Parathyroid adenoma (tissue), 2 donors: ENCODE results near the gene NODAL.
A peak's percentile ranks its signal among the peaks of the same experiment; 100 is the strongest.
"Not testable (repeated sequence)": the region's sequence is repeated elsewhere in the genome, so short reads cannot be mapped to it uniquely, and the experiment has no call there.

Experiments used
- H2AFZ ChIP-seq: fragments of 300-600 bp; sonication (generic); one replicate; pipeline ENCODE4 v1.7.0; 2017; ENCODE audit warnings: antibody characterized with exemption, mild to moderate bottlenecking
- H3K27ac ChIP-seq: fragments of 300-600 bp; sonication (generic); one replicate; pipeline ENCODE4 v1.7.0; 2017
- H3K27me3 ChIP-seq: fragments of 300-600 bp; sonication (generic); one replicate; pipeline ENCODE4 v1.7.0; 2017; ENCODE audit warnings: low read length; ENCODE audit not compliant: control insufficient read depth, insufficient read depth
- H3K36me3 ChIP-seq: fragments of 300-600 bp; sonication (generic); one replicate; pipeline ENCODE4 v1.7.0; 2017; ENCODE audit warnings: low read length; ENCODE audit not compliant: control insufficient read depth, insufficient read depth
- H3K4me1 ChIP-seq: fragments of 300-600 bp; sonication (generic); one replicate; pipeline ENCODE4 v1.7.0; 2017; ENCODE audit warnings: control low read depth
- H3K4me2 ChIP-seq: fragments of 300-600 bp; sonication (generic); one replicate; pipeline ENCODE4 v1.7.0; 2017; ENCODE audit warnings: low read length
- H3K4me3 ChIP-seq: fragments of 300-600 bp; sonication (generic); one replicate; pipeline ENCODE4 v1.7.0; 2017; ENCODE audit warnings: low read depth, low read length
- H3K79me2 ChIP-seq: fragments of 300-600 bp; sonication (generic); one replicate; pipeline ENCODE4 v1.7.0; 2017; ENCODE audit warnings: control low read depth
- H3K9ac ChIP-seq: fragments of 300-600 bp; sonication (generic); one replicate; pipeline ENCODE4 v1.7.0; 2017; ENCODE audit warnings: mild to moderate bottlenecking
- H3K9me3 ChIP-seq: fragments of 300-600 bp; sonication (generic); one replicate; pipeline ENCODE4 v1.7.0; 2017; ENCODE audit warnings: low read length; ENCODE audit not compliant: control insufficient read depth
- TF ChIP-seq, protein P1 (sequence below): fragments of 300-600 bp; sonication (generic); IDR thresholded peaks from one replicate; pipeline ENCODE4 v1.7.0; 2017; ENCODE audit warnings: antibody characterized with exemption, mild to moderate bottlenecking
- donor health status: primary hyperparathyroidism.

The NODAL gene

DNA sequence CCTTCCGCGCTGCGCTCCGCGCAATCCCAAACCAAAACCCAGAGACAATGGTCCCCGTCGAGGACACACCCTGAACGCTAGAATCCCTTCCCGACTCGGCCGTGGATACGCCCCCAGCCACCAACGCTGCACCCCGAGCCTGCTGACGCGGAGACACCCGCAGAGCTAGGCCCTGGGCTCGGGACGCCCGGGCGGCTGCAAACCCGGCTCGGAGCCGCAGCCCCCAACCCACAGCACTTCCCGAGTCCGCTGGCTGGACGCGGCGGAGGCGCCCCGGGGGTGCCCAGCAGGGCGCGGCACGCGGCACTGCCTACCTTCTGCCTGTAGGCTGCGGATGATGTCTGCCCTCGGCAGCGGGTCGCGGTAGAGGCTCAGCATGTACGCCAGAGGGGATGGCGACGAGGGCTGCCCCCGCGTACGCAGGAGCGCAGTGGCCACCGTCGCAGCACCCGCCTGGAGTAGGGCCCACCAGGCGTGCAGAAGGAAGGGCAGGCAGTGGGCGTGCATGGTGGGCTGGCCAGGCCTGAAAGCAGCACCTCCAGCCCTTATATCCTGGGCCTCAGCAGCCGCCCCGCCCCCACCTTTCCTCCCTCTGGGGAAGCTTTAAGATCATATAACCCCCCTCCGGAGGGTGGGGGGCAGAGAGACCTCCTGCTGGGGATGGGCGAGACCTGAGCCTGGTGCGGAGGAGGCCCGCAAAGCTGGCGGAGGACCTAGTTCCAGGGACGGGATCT is at the start of gene NODAL:
Gene NODAL (minus strand): TSS at position 521 of the 734 bp plus-strand sequence. CDS start 14 bp downstream, at position 507.
- Histone ChIP-seq H3K79me2 (no peaks in the 10 kb centered on the region), H3K36me3 (no peaks in the 10 kb centered on the region), H3K9me3 (no peaks in the 10 kb centered on the region), H3K9ac (no peak within 1 kb of the TSS), H2AFZ (peak within 1 kb of the TSS; percentile 39), H3K4me2 (peak within 1 kb of the TSS; percentile 28), H3K27me3 (no peaks in the 10 kb centered on the region), H3K4me1 (peaks cover 6% of the 10 kb centered on the region), H3K4me3 (no peak within 1 kb of the TSS), H3K27ac (no peak within 1 kb of the TSS)
- TF ChIP-seq, protein P1, sequence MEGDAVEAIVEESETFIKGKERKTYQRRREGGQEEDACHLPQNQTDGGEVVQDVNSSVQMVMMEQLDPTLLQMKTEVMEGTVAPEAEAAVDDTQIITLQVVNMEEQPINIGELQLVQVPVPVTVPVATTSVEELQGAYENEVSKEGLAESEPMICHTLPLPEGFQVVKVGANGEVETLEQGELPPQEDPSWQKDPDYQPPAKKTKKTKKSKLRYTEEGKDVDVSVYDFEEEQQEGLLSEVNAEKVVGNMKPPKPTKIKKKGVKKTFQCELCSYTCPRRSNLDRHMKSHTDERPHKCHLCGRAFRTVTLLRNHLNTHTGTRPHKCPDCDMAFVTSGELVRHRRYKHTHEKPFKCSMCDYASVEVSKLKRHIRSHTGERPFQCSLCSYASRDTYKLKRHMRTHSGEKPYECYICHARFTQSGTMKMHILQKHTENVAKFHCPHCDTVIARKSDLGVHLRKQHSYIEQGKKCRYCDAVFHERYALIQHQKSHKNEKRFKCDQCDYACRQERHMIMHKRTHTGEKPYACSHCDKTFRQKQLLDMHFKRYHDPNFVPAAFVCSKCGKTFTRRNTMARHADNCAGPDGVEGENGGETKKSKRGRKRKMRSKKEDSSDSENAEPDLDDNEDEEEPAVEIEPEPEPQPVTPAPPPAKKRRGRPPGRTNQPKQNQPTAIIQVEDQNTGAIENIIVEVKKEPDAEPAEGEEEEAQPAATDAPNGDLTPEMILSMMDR = no peak

DNA sequence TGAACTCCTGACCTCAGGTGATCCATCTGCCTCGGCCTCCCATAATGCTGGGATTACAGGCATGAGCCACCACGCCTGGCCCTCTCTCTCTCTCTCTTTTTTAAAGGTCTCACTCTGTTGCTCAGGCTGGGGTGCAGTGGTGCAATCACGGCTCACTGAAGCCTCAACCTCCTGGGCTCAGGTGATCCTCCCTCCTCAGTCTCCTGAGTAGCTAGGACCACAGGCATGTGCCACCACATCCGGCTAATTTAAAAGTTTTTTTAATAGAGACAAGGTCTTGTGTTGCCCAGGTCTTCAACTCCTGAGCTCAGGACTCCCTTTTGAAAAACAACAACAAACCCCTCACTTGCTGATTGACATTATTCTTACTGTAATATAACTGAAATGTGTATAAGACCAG is 48.7 kb upstream of the NODAL start:
- TF ChIP-seq, protein P1 = no peak

GRCh38 chr10:70487824-70488223 is 46.3 kb upstream of the NODAL start:
- TF ChIP-seq, protein P1 = no peak
- H3K79me2 ChIP-seq = no peaks in the 10 kb centered on the region
- no peak overlapping the region for H3K4me2 ChIP-seq
- H3K9ac ChIP-seq = no peak overlapping the region
- H3K9me3 ChIP-seq = no peaks in the 10 kb centered on the region
- no peaks in the 10 kb centered on the region for H3K4me1 ChIP-seq
- H3K4me3 ChIP-seq = no peak overlapping the region
- no peaks in the 10 kb centered on the region for H3K27me3 ChIP-seq
- no peaks in the 10 kb centered on the region for H3K36me3 ChIP-seq
- no peak overlapping the region for H3K27ac ChIP-seq
- H2AFZ ChIP-seq = no peak overlapping the region

More for the DNA sequence above, 48.7 kb upstream of the NODAL start:
- Histone ChIP-seq H3K27ac (no peak overlapping the region), H3K27me3 (no peaks in the 10 kb centered on the region), H3K4me3 (no peak overlapping the region), H3K9ac (no peak overlapping the region), H3K4me1 (no peaks in the 10 kb centered on the region), H3K9me3 (no peaks in the 10 kb centered on the region), H3K36me3 (no peaks in the 10 kb centered on the region), H3K4me2 (no peak overlapping the region), H2AFZ (no peak overlapping the region), H3K79me2 (no peaks in the 10 kb centered on the region)

GRCh38 chr10:70483872-70484271 is 42.4 kb upstream of the NODAL start:
- H3K27me3 ChIP-seq, H3K27ac ChIP-seq, H3K79me2 ChIP-seq, H3K36me3 ChIP-seq, H3K4me2 ChIP-seq, H3K4me3 ChIP-seq, H3K9ac ChIP-seq, H3K9me3 ChIP-seq, H2AFZ ChIP-seq, H3K4me1 ChIP-seq: not testable (repeated sequence)

- H3K4me1 ChIP-seq = peaks cover under 1% of the 10 kb centered on the region
- no peaks in the 10 kb centered on the region for H3K9me3 ChIP-seq
- H3K4me2 ChIP-seq = no peak overlapping the region
- no peaks in the 10 kb centered on the region for H3K36me3 ChIP-seq
- TF ChIP-seq, protein P1 = no peak
- no peaks in the 10 kb centered on the region for H3K79me2 ChIP-seq
- no peak overlapping the region for H3K4me3 ChIP-seq
- no peaks in the 10 kb centered on the region for H3K27me3 ChIP-seq
- H3K9ac ChIP-seq = no peak overlapping the region
- H3K27ac ChIP-seq = peak overlapping the region; percentile 26
- H2AFZ ChIP-seq = no peak overlapping the region
These were observed 41.7 kb upstream of the NODAL start for GRCh38 chr10:70482982-70483760.
